WI38 (cell line): ENCODE measurements around the gene UQCC2.

Experiments used
- H3K4me3 ChIP-seq: 2 replicates; pipeline ENCODE4 v1.5.1; 2011; ENCODE audit warnings: low read depth, mild to moderate bottlenecking, control low read depth, low read length
- TF ChIP-seq, protein P1 (sequence below): IDR thresholded peaks from 2 replicates; pipeline ENCODE4 v1.5.1; 2012; ENCODE audit warnings: low read depth, mild to moderate bottlenecking, control low read depth, low read length

The UQCC2 gene

DNA sequence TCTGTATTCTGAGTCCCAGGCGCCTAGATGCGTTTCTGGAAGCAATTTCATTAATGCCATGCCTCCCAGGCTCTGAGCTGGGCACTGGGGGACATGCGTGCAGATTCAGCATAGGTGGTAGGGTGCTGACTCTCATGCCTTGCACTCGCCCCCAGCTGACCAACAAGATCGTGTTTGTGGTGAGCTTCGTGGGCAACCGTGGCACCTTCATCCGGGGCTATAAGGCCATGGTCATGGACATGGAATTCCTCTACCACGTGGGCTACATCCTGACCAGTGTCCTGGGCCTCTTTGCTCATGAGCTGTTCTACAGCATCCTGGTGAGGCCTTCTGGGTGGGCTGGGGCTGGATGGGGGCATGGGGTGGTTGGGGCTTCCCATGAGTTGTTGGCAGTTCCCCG lies 21.6 kb downstream of the UQCC2 start:
- no peak overlapping the region for H3K4me3 ChIP-seq
- TF ChIP-seq, protein P1, sequence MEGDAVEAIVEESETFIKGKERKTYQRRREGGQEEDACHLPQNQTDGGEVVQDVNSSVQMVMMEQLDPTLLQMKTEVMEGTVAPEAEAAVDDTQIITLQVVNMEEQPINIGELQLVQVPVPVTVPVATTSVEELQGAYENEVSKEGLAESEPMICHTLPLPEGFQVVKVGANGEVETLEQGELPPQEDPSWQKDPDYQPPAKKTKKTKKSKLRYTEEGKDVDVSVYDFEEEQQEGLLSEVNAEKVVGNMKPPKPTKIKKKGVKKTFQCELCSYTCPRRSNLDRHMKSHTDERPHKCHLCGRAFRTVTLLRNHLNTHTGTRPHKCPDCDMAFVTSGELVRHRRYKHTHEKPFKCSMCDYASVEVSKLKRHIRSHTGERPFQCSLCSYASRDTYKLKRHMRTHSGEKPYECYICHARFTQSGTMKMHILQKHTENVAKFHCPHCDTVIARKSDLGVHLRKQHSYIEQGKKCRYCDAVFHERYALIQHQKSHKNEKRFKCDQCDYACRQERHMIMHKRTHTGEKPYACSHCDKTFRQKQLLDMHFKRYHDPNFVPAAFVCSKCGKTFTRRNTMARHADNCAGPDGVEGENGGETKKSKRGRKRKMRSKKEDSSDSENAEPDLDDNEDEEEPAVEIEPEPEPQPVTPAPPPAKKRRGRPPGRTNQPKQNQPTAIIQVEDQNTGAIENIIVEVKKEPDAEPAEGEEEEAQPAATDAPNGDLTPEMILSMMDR = no peak

DNA sequence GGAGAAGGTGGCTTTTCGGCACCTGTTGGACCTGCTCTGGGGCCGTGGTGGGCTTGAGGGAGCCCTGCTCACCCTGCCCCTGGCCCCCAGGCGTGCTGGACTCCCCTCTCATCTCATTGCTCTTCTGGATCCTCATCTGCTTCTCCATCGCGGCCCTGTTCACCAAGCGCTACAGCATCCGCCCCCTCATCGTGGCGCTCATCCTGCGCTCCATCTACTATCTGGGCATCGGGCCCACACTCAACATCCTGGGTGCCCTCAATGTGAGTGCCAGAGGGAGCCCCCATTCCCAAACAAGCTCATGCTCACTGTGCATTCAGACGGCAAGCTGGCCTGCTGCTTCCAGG lies 22.4 kb downstream of the UQCC2 start:
- no peak overlapping the region for H3K4me3 ChIP-seq
- TF ChIP-seq, protein P1 = no peak

DNA sequence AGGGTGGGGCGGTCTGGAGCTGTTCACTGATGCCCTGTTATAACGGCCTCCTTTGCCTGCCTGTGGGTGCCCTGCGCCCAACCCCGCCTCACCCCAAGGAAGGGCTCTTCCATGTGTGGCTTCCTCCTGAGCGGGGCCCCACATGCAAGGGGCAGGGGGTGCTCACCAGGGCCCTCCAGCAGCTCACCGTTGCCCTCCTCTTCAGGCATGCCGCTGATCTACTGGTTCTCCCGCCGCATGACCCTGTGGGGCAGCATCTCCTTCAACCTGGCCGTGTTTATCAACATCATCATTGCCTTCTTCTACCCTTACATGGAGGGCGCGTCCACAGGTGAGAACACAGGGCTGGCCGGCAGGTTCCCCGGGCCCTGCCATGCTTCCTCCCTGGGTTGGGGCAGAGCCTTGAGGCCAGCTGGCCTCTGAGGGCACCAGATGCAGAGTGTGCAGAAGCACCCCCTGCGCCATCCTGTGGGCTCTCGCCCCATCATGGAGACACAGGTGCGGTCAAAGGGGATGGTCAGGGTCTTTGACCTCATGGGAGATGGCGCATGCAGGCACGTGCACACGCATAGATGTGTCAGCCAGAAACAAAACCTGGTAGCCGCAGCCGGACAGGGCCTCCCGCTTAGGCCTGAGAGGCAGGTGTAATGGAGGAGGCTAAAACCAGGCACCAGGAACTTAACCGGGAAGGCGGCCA lies 22.9 kb downstream of the UQCC2 start:
- TF ChIP-seq, protein P1 = no peak

DNA sequence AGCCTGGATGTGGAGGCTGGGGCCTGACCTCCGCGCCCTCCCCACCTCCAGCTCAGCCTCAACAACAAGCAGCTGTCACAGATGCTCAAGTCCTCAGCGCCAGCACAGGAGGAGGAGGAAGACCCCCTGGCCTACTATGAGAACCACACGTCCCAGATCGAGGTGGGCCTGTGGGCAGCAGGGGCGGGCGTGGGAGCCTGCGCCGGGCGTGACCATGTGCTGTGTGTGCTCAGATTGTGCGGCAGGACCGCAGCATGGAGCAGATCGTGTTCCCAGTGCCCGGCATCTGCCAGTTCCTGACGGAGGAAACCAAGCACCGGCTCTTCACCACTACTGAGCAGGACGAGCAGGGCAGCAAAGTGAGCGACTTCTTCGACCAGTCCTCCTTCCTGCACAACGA lies 23.5 kb downstream of the UQCC2 start:
- H3K4me3 ChIP-seq = no peak overlapping the region
- TF ChIP-seq, protein P1 = no peak

More for the DNA sequence above, 22.9 kb downstream of the UQCC2 start:
- no peak overlapping the region for H3K4me3 ChIP-seq

DNA sequence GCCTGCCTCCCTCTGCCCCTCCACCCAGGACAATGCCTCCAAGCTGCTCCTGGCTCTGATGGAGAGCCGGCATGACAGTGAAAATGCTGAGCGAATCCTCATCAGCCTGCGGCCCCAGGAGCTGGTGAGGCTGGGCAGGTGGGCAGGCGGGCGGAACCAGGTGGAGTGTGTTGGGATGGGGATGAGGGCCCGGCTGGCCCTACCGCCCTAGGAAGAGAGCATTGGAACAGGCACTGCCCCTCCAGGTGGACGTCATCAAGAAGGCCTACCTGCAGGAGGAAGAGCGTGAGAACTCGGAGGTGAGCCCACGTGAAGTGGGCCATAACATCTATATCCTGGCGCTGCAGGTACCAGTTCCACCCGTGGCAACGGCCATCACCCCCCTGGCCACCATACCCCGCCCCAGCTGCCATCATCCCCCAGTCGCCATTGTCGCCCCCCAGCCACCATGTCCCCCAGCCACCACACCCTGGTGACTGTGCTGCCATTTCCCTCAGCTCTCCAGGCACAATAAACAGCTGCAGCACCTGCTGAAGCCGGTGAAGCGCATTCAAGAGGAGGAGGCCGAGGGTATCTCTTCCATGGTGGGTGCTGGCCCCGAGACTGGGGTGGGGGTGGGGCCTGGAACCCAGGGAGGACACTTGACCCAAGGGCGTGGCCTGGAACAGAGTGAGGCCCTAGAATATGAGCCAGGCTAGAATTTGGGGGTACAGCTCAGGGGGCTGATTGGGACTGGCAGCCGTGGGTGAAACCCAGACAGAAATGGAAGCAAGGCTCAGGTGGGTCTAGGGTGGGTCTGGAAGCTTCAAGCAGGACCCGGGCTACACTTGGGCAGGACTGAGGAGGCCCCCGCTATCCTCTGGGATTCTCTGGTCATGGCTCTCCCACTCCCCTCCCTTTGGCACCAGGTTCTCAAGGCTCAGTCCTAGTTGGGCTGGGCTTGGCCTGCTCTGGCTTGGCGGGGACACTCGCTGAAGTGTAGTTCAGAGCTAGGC lies 24.2 kb downstream of the UQCC2 start:
- TF ChIP-seq, protein P1 = no peak
- H3K4me3 ChIP-seq = no peak overlapping the region

DNA sequence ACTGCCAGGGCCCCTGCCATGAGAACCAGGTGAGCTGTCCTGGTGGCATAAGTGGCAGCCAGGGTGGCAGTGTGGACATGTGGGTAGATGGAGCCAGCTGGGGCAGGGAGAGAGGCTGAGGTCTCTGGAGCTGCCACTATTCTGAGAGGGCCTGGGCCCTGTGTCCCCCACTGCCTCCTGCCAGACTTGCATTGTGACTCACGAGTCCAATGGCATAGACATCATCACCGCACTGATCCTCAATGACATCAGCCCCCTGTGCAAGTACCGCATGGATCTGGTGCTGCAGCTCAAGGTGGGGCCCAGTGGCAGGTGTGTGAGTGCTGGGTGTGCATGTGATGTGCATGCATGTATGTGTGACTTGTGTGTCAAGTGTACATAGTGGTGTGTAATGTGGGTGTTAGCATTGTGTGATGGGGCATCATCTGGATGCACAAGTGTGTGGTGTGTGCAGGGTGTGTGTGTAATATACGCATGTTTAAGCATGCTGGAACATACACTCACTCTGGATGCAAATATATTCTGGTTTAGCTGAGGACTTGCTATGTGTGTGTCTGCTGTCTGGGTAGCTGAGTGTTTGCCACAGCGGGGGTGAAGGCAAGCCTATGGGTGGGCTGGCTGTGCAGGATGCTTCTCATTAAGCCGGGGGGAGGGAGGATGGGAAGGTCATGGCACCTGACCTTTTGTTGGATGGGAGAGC lies 25.1 kb downstream of the UQCC2 start:
- TF ChIP-seq, protein P1 = no peak
- H3K4me3 ChIP-seq = no peak overlapping the region
